IPS-NIHi11 (cell line): ENCODE results near the gene SNIP1.
"Not testable (repeated sequence)": the region's sequence is repeated elsewhere in the genome, so short reads cannot be mapped to it uniquely, and the experiment has no call there.

ENCODE experiments used
- DNase-seq: peaks from one replicate; pipeline ENCODE4 v3.0.0; 2012; ENCODE audit warnings: mixed read lengths, low spot score

The SNIP1 gene

GRCh38 chr1:37513795-37514349 lies 40.2 kb downstream of the SNIP1 start:
- DNase-seq: peak; percentile 77

GRCh38 chr1:37509181-37509580 lies 44.9 kb downstream of the SNIP1 start:
- no peak for DNase-seq

- no peak for DNase-seq
These were observed 47.4 kb downstream of the SNIP1 start for GRCh38 chr1:37506740-37507139.

GRCh38 chr1:37502791-37503190 lies 51.3 kb downstream of the SNIP1 start:
- not testable (repeated sequence) for DNase-seq

GRCh38 chr1:37502104-37502503 lies 52.0 kb downstream of the SNIP1 start:
- no peak for DNase-seq

- no peak for DNase-seq
These were observed 52.4 kb downstream of the SNIP1 start for GRCh38 chr1:37501661-37502060.

- DNase-seq: no peak
These were observed 55.0 kb downstream of the SNIP1 start for GRCh38 chr1:37498872-37499617.

GRCh38 chr1:37497832-37498231 lies 56.3 kb downstream of the SNIP1 start:
- DNase-seq: no peak

GRCh38 chr1:37495875-37496274 lies 58.2 kb downstream of the SNIP1 start:
- DNase-seq: no peak

GRCh38 chr1:37493336-37494098 lies 60.6 kb downstream of the SNIP1 start:
- DNase-seq: no peak

GRCh38 chr1:37487619-37487984 lies 66.5 kb downstream of the SNIP1 start:
- DNase-seq: no peak

- peak; percentile 91 for DNase-seq
These were observed 67.1 kb downstream of the SNIP1 start for GRCh38 chr1:37486680-37487618.

GRCh38 chr1:37485902-37486679 lies 68.0 kb downstream of the SNIP1 start:
- no peak for DNase-seq
